Activated CD8-positive, alpha-beta T cell treated with anti-CD3 and anti-CD28 coated beads for 36 hours (primary cell): ENCODE data around the gene ASMTL. TPM values are rescaled to one million over a fixed set of nuclear protein-coding genes. Genes with fewer than 3 reads are reported as not detected.
"Not testable (repeated sequence)": the region's sequence is repeated elsewhere in the genome, so short reads cannot be mapped to it uniquely, and the experiment has no call there.

Source experiments
- ATAC-seq: fragments of 200-7000 bp; cut with Tn5 transposase; one replicate; pipeline ENCODE4 v1.10.0; 2021; ENCODE audit warnings: mild to moderate bottlenecking, moderate library complexity
- CTCF ChIA-PET: fragments of 350-600 bp; sonication (Branson Sonifier 250); formaldehyde crosslinking; loops from one replicate; lab custom pipeline; 2021; ENCODE audit warnings: antibody characterized with exemption; lab: Charles Lee
- POLR2A ChIA-PET: fragments of 350-600 bp; sonication (Branson Sonifier 250); formaldehyde crosslinking; loops from one replicate; lab custom pipeline; 2021; ENCODE audit warnings: antibody characterized with exemption; lab: Charles Lee
- DNase-seq: peaks from one replicate; pipeline ENCODE4 v3.0.0-alpha.2; 2020
- H3K27ac Mint-ChIP-seq: one replicate; pipeline ENCODE4 v1.8.0; 2021; ENCODE audit warnings: mild to moderate bottlenecking, mixed read lengths
- H3K27me3 Mint-ChIP-seq: one replicate; pipeline ENCODE4 v1.8.0; 2021; ENCODE audit warnings: mixed read lengths
- H3K36me3 Mint-ChIP-seq: one replicate; pipeline ENCODE4 v1.8.0; 2021; ENCODE audit warnings: low read depth, mixed read lengths
- H3K4me1 Mint-ChIP-seq: one replicate; pipeline ENCODE4 v1.8.0; 2021; ENCODE audit warnings: low read depth, mixed read lengths
- H3K4me3 Mint-ChIP-seq: one replicate; pipeline ENCODE4 v1.8.0; 2021; ENCODE audit warnings: mild to moderate bottlenecking, moderate library complexity, mixed read lengths
- H3K9me3 Mint-ChIP-seq: one replicate; pipeline ENCODE4 v1.8.0; 2021; ENCODE audit warnings: mixed read lengths
- intact Hi-C: fragments of 100-400 bp; cut with micrococcal nuclease; formaldehyde crosslinking; loops from one replicate; pipeline ENCODE4 v1.10.0; 2022
- total RNA-seq, 2 experiments: library from RNA; stranded (reverse); gene quantifications; one replicate each; pipeline ENCODE4 v1.2.3, GENCODE V29; 2021
- TF ChIP-seq, protein P1 (sequence below): fragments of 200-600 bp; IDR thresholded peaks from one replicate; pipeline ENCODE4 v1.8.0; 2022; ENCODE audit warnings: antibody characterized with exemption, mild to moderate bottlenecking

The ASMTL gene
- total RNA-seq, 2 experiments from 2014 or later = 55.8 to 57.2 TPM

DNA sequence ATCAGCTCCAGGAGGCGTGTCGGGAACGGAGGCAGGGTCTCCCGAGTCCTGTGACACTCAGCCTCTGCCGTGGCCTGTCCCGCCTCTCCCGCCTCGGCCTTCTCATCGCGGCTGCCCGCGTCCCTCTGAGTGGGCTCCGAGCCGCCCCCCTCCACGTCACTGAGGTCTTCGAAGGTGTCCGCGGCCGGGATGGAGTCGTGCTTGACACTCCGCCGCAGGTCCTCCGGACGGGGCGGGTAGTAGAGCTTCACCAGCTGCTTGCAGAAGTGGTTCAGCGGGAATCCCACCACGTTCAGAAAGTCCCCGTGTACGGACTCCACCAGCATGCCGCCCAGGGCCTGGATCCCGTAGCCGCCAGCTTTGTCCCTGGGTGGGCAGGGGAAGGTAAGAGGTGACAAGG lies 25.0 kb downstream of the ASMTL start:
- Mint-ChIP-seq H3K4me1 (no peaks in the 10 kb centered on the region), H3K4me3 (no peak overlapping the region), H3K36me3 (peaks cover 41% of the 10 kb centered on the region), H3K27ac (no peak overlapping the region), H3K27me3 (no peaks in the 10 kb centered on the region), H3K9me3 (peaks cover 14% of the 10 kb centered on the region)
- ATAC-seq (no peak), DNase-seq (no peak)
- POLR2A ChIA-PET = no interaction called here
- intact Hi-C loops = no loop called here
- CTCF ChIA-PET = no interaction called here
- TF ChIP-seq, protein P1, sequence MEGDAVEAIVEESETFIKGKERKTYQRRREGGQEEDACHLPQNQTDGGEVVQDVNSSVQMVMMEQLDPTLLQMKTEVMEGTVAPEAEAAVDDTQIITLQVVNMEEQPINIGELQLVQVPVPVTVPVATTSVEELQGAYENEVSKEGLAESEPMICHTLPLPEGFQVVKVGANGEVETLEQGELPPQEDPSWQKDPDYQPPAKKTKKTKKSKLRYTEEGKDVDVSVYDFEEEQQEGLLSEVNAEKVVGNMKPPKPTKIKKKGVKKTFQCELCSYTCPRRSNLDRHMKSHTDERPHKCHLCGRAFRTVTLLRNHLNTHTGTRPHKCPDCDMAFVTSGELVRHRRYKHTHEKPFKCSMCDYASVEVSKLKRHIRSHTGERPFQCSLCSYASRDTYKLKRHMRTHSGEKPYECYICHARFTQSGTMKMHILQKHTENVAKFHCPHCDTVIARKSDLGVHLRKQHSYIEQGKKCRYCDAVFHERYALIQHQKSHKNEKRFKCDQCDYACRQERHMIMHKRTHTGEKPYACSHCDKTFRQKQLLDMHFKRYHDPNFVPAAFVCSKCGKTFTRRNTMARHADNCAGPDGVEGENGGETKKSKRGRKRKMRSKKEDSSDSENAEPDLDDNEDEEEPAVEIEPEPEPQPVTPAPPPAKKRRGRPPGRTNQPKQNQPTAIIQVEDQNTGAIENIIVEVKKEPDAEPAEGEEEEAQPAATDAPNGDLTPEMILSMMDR = no peak

DNA sequence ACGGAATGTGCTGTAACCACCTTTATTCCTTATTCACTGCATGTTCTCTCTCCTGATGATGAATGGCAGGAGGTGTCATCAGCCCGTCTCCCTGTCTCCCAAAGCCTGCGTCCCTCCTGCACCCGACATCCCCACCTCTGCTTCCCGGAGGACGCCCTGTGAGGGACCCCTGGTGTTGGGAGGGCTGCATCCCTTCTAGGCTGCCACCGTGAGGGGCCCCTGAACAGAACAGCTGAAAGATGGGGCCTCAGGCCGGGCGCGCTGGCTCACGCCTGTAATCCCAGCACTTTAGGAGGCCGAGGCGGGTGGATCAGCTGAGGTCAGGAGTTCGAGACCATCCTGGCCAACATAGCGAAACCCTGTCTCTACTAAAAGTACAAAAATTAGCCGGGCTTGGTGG lies 26.4 kb downstream of the ASMTL start:
- H3K4me1 Mint-ChIP-seq, H3K27me3 Mint-ChIP-seq, DNase-seq, CTCF ChIA-PET, POLR2A ChIA-PET, H3K4me3 Mint-ChIP-seq, ATAC-seq, H3K27ac Mint-ChIP-seq, intact Hi-C loops: not testable (repeated sequence)
- Mint-ChIP-seq H3K36me3 (peaks cover 49% of the 10 kb centered on the region), H3K9me3 (peaks cover 22% of the 10 kb centered on the region)

DNA sequence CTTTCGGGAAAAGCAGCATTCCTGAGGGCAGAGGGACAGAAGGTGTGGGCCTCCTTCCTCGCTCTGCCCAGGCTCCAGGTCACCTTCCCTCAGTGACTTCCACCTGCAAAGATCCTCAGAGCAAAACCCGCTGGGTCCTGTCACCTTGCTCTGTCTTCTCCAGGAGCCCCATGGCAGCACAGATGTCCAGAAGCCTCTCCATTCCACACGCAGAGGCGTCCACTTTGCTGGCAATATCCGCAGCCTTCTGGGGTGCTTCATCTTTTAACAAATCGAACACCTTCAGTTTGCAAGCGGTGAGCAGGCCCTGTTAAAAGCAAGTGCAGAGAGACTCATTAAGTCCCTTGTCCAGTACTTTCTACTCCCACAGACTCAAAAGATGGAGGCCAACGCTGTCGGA lies 27.3 kb downstream of the ASMTL start:
- TF ChIP-seq, protein P1 = no peak

GRCh38 chrX:1424147-1424851 lies 28.4 kb downstream of the ASMTL start:
- no peak for ATAC-seq
- TF ChIP-seq, protein P1 = no peak
- H3K9me3 Mint-ChIP-seq = peaks cover 23% of the 10 kb centered on the region
- intact Hi-C loops = no loop called here
- H3K4me1 Mint-ChIP-seq = no peaks in the 10 kb centered on the region
- no peaks in the 10 kb centered on the region for H3K27me3 Mint-ChIP-seq
- CTCF ChIA-PET = no interaction called here
- no peak overlapping the region for H3K4me3 Mint-ChIP-seq
- POLR2A ChIA-PET = no interaction called here
- no peak for DNase-seq
- H3K27ac Mint-ChIP-seq = no peak overlapping the region
- H3K36me3 Mint-ChIP-seq = peaks cover 65% of the 10 kb centered on the region

More for the DNA sequence above, 27.3 kb downstream of the ASMTL start:
- intact Hi-C loops = no loop called here
- no peak for ATAC-seq
- Mint-ChIP-seq H3K4me3 (no peak overlapping the region), H3K27ac (no peak overlapping the region), H3K4me1 (no peaks in the 10 kb centered on the region), H3K36me3 (peaks cover 56% of the 10 kb centered on the region), H3K27me3 (no peaks in the 10 kb centered on the region), H3K9me3 (peaks cover 22% of the 10 kb centered on the region)
- DNase-seq = no peak
- CTCF ChIA-PET = no interaction called here
- POLR2A ChIA-PET = no interaction called here

GRCh38 chrX:1423215-1423614 lies 29.5 kb downstream of the ASMTL start:
- intact Hi-C loops = no loop called here

More at GRCh38 chrX:1423215-1423614, 29.5 kb downstream of the ASMTL start:
- TF ChIP-seq, protein P1 = no peak
- Mint-ChIP-seq H3K36me3 (peaks cover 71% of the 10 kb centered on the region), H3K4me3 (no peak overlapping the region), H3K27ac (no peak overlapping the region), H3K27me3 (no peaks in the 10 kb centered on the region), H3K4me1 (no peaks in the 10 kb centered on the region), H3K9me3 (peaks cover 23% of the 10 kb centered on the region)
- ChIA-PET CTCF (no interaction called here), POLR2A (no interaction called here)
- DNase-seq (no peak), ATAC-seq (no peak)
